Stimulated activated CD4-positive, alpha-beta T cell treated with anti-CD3 and anti-CD28 coated beads, Interleukin-12 subunit alpha, Interleukin-12 subunit beta, amount 100 ng/mL, for 48 hours (primary cell): ENCODE measurements around the gene DIAPH2.

Source experiments
- DNase-seq, 3 donors: peaks; one replicate each; pipeline ENCODE4 v3.0.0-alpha.2; 2020; ENCODE audit warnings: low read depth in 2 of 3, low spot score in 1 of 3

Gene DIAPH2

GRCh38 chrX:96929036-96929435 is 244.4 kb downstream of the DIAPH2 start:
- DNase-seq: no peak

DNA sequence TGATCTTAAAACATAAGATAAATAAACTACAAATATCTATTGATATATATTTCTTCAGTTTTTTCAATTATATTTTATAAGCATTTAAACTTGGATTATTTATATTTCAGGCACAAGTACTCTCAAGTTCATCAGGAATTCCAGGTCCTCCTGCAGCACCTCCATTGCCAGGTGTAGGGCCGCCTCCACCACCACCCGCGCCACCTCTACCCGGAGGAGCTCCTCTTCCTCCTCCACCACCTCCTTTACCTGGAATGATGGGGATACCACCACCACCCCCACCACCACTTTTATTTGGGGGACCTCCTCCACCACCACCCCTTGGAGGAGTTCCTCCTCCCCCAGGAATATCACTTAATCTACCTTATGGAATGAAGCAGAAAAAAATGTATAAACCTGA is 273.1 kb downstream of the DIAPH2 start:
- DNase-seq: no peak

DNA sequence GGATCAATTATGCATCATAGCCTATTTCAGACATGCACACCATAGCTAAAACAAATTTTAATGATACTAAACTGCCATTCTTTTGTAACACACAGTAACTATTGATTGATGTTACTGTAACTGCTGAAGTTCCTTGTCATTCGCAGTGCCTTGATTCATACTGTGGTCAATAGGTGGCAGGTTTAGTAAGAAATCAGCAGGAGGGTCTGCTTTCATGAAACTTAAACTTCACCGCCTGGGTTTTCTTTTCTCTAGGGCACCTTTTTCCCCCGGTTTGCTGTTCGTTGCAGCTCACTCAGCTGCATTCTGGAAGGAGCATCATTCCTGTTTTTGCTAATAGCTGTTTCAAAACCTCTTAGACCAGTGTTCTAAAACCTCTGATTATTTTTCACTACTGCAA is 287.2 kb downstream of the DIAPH2 start:
- no peak for DNase-seq

GRCh38 chrX:96978906-96979305 is 294.3 kb downstream of the DIAPH2 start:
- DNase-seq: no peak

- no peak for DNase-seq
These were observed 295.1 kb downstream of the DIAPH2 start for GRCh38 chrX:96979766-96980165.

DNA sequence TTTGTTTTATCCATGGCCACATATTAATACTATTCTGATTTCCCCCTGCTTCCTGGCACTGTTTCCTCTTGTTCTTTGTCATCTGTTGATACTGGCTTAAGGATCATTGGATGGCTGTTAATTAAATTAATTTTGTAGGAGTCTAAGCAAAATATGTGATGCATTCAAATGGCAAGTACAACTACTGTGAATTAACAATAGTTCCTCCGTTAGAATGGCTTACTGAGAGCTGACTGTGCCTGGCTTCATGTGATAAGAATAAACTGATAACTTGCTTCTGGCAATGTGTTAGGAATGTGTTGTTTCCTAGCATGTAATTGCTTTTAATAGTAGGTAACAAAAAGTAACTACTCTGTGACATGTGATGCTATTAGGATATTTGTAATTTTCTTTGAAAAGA is 297.5 kb downstream of the DIAPH2 start:
- DNase-seq: no peak

DNA sequence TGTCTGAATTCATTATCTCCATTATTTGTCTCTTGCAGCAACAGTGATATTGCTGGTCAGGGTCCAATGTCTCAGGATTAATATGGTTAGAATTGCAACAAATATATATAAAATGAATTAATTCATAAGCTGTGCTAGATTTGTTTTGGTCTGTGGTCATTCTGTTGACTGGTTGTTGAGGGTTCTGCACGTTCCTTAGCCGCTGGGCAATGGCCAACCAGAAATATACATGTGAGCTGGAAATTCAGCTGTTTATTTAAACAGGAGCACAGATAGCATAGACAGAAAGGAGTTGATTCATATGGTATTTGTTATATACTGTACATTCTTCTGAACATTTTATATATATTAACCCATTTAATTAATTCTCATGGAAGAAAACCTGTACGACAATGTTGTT is 299.9 kb downstream of the DIAPH2 start:
- no peak for DNase-seq

DNA sequence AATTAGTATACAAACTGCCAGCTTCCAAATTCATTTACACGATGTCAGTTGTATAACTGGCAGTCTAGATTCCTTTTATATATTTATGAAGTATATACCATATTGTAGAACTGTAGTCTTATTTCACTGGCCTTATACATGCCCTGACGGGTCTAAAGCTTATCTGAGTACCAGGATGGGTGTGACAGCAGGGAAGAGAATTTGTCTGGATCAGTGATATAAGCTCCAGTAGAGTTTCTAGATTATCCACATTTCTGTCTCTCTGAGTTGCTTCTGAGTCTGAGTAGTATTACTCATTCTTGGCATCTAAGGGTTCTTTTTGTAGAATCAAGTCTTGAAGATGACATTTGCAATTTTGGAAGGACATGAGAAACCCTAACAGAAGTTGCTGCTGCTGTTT is 300.4 kb downstream of the DIAPH2 start:
- DNase-seq: no peak

DNA sequence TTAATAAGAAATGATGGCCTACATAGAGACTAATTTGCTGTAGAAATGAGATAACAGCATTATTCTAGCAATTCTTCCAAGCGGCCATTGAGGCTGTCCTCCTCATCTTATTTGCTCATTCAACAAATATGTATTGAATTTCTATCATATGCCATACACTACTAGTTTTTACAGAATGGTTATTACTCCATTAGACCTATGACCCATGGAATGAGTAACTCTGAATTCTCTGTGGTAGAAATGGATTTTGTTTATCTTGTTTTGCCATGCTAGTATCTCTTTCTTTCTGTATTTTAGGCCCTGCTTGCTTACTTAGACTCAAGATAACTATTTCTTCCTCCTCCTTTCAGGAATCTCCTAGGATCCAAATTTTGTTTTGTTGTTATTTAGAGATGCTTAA is 302.6 kb downstream of the DIAPH2 start:
- no peak for DNase-seq

- DNase-seq: no peak
These were observed 305.4 kb downstream of the DIAPH2 start for GRCh38 chrX:96989830-96990571.

GRCh38 chrX:96994093-96994492 is 309.5 kb downstream of the DIAPH2 start:
- DNase-seq: no peak

- no peak for DNase-seq
These were observed 312.6 kb downstream of the DIAPH2 start for GRCh38 chrX:96997196-96997595.

- no peak for DNase-seq
These were observed 316.2 kb downstream of the DIAPH2 start for GRCh38 chrX:97000682-97001368.

DNA sequence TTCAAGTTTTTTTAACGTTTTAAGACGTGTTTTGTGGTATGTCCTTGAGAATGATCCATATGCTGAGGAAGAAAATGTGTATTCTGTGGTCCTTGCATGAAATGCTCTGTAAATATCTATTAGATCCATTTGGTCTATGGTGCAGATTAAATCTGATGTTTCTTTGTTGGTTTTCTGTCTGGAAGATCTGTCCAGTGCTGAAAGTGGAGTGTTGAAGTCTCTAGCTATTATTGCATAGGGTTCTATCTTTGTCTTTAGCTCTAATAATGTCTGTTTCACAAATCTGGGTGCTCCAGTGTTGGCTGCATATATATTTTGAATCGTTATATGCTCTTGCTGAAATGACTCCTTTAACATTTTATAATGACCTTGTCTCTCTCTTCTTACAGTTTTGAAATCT is 321.5 kb downstream of the DIAPH2 start:
- no peak for DNase-seq

- no peak for DNase-seq
These were observed 324.7 kb downstream of the DIAPH2 start for GRCh38 chrX:97009391-97009790.

DNA sequence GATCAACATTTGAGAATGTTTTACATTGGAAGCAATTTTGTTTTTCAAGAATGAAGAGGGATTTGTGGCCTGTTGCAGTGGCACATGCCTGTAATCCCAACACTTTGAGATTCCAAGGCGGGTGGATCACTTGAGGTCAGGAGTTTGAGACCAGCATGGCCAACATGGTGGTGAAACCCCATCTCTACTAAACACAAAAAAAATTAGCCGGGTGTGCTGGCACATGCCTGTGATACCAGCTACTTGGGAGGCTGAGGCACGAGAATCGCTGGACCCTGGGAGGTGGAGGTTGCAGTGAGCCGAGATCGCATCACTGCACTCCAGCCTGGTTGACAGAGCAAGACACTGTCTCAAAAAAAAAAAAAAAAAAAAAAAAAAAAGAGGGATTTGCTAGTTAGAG is 326.9 kb downstream of the DIAPH2 start:
- no peak for DNase-seq

DNA sequence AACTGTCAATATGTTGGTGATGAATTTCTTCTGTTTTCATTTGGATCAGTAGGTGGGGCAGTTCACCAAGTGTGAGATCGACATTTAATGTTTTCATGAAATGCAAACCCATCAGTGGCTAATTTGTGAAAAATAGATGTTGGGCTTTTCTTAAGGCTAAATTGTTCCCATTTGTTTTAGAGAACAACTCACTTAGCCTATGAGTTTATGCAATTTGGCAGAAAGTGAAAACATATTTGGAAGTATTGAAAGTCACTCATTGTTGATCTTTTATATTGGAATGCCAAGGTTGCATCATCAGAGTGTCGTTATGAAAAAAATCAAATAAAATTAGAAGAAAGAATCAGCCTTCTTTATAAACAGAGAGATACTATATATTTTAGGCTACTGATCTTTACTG is 331.5 kb downstream of the DIAPH2 start:
- DNase-seq: no peak

DNA sequence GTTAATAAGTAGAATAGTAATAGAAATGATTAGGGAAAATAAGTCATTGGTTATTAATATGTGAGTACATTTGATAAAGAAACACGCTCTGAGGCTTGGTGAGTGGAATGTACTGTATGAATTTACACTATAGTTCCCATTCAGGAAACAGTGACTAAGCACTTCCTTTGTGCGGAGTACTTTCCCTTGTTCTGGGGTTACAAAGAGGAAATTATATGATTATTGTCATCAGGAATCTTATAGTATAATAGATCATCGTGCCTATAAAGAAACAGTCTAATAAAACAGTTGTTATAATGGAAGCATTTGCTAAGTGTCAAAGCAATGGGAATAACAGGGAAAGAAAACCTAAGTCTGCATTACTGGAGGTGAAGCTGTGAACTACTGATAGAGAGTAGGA is 337.0 kb downstream of the DIAPH2 start:
- no peak for DNase-seq

DNA sequence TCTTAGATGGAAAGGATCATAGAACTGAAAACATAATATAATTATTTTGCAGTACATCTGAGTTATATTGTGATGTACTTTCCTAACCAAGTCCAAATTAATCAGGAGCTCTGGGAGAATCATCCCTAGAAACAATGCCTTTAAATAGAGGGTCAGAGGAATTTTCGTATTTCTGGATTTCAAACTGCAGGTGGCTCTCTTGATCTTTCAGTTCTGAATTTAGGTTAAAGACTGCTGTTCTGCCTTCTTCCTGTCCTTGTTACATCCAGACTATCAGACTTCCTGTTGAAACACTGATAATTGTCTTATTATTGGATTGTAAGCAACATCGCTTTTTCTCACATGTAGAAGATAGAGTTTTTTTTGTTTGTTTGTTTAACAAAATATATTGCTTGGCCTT is 341.8 kb downstream of the DIAPH2 start:
- DNase-seq: no peak

DNA sequence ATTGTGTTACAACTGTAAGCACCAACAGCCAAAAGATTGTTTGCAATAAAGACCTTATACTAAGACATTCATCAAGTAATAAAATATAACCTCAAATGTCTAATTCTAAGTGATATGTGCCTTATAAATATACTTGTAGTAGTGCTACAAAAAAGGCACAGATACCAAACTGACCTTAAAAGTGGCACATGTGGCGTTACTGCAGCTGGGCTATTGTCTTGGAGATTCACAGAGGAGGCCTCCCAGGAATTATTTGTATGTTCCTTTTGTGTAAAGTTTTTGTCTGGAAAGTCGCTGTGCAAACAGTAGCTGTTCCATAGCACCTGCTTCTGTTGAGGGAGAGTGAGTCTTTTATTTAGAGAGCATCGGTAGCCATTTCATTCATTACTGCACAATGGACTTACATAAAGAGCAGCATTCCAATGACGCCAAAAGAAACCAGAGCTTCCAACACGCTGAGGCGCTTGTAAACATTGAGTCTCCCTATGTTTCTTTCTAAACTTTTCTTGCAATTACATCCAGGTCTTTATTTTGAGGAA is 342.8 kb downstream of the DIAPH2 start:
- DNase-seq: no peak

DNA sequence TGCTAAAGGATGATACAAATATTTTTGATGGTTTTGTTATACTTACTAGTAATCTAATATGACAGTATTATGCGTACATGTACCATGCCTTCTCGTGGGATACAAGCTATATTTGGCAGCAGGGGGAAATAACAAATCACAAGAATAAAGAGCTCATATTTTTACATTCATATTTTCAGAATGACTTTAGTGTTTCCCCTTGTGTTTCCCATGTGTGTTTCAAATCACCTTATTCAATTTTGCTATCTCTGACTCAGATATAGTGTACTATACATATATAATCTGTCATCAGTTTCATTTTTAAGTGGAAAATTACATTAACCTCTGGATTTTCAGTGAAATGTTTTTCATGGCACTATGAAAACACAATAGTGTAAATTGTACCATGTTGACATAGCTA is 345.8 kb downstream of the DIAPH2 start:
- DNase-seq: no peak

DNA sequence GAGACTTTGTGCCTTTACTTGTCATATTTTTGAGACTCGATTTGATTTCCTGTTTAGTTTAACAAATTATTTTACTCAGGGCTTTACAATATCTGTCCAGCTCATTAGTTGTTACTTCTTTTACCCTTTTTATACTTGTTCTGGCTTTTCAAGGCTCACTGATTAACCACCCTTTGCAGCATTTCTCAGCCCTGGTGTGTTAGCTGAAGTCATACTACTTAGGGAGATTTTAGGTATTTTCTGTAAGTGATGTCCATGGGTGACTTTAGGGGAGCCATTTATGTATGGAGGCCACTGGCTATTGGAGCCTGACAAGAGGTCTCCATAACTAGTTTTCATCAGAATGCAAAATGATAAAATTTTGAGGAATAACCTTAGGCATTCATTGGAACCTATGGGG is 346.3 kb downstream of the DIAPH2 start:
- no peak for DNase-seq
